ENCODE measurements around the gene HINT3.

- TF ChIP-seq CTCF (conservative IDR thresholded peaks at IDR 0.05; ENCODE audit: low read depth in 2 of 2) (no peak), JUNB (IDR thresholded peaks at IDR 0.05; ENCODE audit: unreplicated experiment) (no peak), POLR2AphosphoS5 (IDR thresholded peaks at IDR 0.05; ENCODE audit: low read depth) (no peak), EZH2 (IDR thresholded peaks at IDR 0.05; ENCODE audit: low read depth, unreplicated experiment) (no peak), STAT1 (IDR thresholded peaks at IDR 0.05; ENCODE audit: unreplicated experiment) (no peak), CREB1 (CRISPR knock-in tag; IDR thresholded peaks at IDR 0.05; ENCODE audit: low read depth) (no peak), NANOG (IDR thresholded peaks at IDR 0.05; ENCODE audit: borderline replicate concordance) (no peak), EZH2phosphoT487 (IDR thresholded peaks at IDR 0.05; ENCODE audit: unreplicated experiment) (no peak), ZNF114 (CRISPR knock-in tag; IDR thresholded peaks at IDR 0.05) (no peak), REST (IDR thresholded peaks at IDR 0.05; ENCODE audit: unreplicated experiment) (no peak), ETS1 (IDR thresholded peaks at IDR 0.05) (no peak), ZNF331 (CRISPR knock-in tag; IDR thresholded peaks at IDR 0.05; ENCODE audit: low read depth) (no peak), ZNF462 (CRISPR knock-in tag; IDR thresholded peaks at IDR 0.05) (no peak)
Measured at GRCh38 chr6:125957391-125957693, 772 bp downstream of the HINT3 start.

Measured in GM23338 (cell line).